NCI-H1048 (cell line): ENCODE measurements around the gene SEMA3D.

Experiments used
- DNase-seq: peaks from one replicate; lab custom pipeline; 2025; lab: John Stamatoyannopoulos, UW

SEMA3D gene

DNA sequence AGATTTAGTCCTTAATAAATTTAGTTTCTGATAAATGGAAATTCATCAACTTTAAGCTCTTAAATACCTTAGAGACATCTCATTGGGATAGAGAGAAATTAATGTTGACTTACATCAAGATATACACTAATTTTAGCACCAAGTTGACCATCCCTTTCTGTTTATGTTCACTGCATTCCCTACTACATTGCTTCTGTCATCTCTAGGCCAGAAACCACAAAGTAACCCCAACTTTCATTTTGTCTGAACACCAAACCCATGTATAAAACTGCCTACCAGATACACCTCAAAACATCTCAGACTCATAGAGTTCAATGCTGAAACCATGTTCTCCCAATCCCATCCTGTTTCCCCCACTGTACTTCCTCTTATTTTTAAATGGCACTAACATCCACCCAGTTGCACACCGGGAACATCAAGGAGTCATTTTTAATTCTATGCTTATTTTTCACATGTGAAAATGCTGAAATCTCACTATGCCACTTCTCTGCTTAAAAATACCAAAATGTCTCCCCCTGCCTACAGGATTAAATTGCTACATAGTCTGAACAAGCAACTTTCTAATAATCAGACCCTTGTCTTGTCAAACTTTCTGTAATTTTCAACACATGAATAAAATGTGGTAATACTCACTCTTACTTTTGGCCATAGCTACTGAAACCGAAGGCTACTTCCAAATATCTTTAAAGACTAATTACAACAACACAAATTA is 201.6 kb downstream of the SEMA3D start:
- DNase-seq: no peak

DNA sequence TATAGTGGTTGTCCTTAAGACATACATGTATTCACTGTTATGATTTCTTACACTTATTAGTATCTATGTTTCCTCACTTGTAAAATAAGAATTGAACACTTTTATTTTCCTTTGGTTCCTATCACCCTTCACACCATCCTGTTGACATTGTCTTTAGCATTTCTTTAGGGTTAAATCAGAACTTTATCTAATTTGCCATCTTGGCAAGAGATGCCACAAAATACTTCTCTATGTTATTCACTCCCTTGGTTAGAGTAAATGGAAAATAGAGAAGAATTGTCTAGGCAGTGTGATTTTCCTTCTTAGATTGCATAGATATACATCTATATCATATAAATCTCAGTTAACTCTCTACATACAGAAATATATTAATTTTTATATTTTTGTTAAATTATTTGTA is 204.7 kb downstream of the SEMA3D start:
- no peak for DNase-seq

DNA sequence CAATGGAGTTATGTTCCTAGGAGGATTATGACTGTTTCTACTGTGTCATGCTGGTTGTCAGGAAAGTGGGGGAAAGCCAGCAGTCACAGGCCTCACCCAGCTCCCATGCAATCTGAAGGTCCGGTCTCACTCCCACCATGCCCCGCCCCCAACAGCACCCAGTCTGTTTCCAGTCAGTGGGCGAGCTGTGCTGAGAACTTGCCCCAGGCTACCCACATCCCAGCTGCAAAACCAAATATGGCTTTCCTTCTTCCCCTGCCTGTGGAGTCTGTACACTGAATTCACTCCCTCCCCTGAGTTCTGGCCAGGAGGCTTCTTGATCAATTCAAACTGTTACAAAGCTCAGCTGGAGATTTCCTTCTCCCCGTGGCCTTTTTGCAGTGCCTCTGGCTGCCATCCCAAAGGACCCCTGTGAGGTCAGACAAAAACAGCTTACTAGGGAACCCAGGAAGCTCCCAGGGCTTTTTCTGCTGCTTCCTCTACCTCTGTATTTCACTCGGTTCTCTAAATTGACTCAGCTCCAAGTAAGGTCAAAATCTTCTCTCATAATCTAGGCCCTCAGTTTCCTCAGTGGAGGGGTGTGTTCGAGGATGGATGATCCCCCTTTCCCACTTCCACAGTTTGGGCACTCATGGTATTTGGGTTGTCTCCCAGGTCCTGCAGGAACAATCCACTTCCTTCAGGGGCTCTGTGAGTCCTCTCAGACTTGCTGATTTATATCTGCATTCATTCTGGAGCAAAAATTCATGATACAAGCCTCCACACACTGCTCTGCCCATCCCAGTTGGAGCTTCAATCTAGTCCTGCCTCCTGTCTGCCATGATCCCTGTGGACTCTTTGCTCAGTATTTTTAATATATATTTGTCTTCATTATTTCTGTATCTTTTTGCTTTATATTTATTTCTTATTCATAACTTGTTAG is 205.5 kb downstream of the SEMA3D start:
- DNase-seq: no peak

DNA sequence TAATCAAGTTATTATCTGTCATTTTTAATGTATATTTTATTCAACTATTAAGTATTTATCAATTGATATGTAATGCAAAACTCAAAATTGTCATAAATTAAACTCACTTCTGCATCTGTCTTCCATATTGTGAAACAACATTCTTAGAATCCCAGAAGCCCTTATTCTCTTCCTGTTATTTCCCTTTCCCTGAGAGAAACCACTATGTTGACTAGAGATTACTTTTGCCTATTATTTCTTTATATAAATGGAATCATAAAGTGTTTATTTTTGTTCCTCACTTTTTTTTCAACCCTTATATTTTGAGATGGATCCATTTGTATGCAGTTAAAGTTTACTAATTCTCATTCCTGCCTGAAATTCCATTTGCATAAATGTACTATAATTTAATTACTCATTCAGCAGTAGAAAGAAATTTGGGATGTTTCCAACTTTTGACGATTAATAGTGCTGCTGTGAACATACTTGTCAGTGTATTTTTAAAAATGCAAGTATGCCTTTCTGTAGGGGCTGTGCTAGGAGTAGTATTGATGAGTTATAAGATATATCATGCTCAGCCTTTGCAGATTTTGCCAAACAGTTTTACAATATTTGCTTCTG is 211.2 kb downstream of the SEMA3D start:
- no peak for DNase-seq

DNA sequence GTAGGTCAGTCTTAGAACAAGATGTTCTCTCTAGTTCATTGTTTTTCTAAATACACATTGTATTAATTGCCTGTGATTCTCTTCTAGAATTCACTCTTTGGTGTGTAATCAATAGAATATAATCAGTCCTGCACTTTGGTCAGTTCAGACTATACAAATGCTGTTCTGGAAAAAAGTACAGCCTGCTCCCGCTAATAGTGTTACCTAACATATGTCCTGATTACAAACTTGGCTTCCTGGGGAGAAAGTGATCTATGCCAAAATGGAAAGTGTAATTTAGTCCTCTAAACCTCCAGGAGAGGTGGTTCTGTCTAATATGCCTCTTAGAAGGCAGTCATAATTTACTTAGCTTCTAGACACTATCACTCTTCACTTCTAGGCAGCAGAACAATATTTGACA is 215.5 kb downstream of the SEMA3D start:
- no peak for DNase-seq

DNA sequence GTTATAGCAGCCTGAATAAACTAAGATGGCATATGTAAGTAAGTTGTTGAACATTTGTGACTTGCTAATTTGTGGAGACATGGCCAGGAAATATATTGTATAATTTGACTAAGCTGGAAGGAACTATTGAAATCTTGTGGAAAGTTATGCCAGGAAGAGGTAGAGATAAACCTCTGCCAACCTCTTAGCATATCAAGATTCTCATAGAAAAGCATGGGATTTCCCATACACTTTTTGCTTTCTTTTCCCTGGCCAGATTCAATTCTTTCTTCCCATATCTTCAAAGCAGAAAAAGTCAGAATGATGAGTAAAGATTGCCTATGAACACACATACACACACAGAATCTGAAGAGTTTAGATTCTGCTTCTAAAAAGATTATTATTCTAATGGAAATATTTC is 216.2 kb downstream of the SEMA3D start:
- no peak for DNase-seq

DNA sequence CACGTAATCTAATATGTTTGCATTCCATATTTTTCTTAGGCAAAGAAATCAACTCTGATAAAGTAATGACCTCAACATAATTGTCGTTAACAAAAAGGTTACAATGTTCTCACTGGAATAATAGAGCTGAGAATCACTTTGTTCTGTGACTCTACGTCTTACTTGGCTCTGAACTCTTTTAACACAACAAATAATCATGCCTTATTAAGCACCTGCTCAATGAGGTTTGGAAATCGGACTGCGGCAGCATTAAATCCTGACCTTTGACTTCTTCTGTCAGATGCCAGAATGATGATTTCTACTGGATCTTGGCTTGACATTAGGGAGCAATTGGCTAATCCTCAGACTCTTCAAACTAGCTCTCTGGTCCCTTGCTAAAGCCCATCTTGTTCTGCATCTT is 233.6 kb downstream of the SEMA3D start:
- DNase-seq: no peak

DNA sequence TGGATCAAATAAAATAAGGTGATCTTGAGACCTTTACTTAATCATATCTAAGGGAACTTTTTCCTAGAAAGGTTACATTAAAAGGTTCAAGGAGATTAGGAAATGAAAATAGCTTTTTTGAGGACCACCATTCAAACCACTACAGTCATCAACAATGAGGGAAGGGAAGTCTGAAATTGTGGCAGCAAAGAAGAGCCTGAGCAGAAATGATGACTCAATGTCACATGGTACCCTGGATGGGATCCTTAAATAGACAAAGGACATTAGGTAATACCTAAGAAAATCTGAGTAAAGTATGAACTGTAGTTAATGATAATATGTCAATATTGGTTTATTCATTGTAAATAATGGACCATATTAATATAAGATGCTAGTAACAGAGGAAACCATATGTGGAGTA is 236.0 kb downstream of the SEMA3D start:
- DNase-seq: no peak

DNA sequence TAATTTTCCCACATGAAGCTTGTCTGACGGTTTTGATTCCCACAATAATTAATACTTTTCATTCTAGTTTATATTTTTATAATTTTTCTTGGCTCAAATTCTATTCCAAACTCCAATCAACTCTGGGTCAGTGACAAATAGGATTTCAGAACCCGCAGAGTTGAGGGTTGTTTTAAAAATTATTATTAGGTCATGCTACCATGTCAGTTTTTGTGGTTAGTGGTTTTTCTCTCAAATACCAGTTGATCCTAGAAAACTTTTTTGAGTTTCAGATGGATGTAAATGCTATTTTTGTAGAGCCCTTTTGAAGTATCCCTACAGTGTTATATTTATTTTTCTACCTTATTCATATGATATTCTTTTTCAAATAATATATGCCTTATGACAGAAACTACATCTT is 237.4 kb downstream of the SEMA3D start:
- DNase-seq: no peak

DNA sequence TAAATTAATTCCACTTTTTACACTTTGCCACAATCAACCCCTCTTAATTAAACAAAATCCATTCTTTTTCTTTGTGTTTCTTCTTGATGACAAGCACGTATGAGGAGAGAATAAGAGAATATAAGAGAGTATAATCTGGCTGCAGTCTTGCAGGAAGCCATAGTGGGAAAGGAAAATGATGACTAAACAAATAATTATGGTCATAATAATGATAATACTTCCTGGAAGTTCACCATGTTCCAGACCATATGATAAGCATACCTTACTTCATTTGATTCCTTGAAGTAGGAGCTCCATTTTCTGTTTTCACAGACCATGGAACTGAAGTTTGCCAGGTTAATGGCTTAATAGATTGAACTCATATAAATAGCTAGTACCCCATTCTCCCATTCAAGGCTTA is 237.8 kb downstream of the SEMA3D start:
- no peak for DNase-seq

DNA sequence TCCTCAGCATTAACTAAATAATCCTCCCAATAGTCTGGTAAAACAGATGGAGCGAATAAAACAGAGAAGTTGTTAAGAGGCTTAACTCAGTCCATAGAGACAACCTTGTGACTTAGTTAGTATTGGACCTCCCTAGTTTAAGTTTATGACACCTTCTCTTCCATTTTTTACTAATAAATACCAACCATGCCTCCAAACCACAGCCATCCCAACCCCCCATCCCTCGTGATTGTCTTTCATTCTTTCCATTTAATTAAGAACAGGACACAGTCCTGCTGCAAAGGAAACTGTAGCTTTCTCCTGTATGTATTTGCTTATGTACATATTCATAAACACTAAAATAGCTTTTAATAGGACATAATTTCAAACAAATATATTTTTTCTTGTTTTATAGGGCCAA is 238.2 kb downstream of the SEMA3D start:
- DNase-seq: no peak

DNA sequence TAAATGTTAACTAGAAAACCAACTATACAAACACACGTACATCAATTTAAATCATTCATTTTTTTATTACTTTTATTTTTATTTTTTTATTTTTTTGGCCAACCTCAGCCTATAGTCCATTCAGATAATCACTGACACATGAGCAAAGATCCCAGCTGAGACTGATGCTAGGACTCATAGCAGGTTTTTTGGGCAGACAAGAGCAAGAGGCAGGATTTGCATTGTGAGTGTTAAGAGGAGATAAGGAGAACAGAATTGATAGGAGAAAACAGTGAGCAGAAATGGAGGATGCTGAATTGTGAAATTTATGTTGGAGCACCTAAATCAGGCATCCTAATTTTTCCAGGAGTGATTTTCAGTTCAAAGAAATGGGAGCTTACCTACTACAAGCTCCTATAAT is 240.3 kb downstream of the SEMA3D start:
- no peak for DNase-seq
